Measurements from ENCODE around the gene MIDN. TPM values are rescaled to one million over a fixed set of nuclear protein-coding genes. Genes with fewer than 3 reads are reported as not detected.

Gene MIDN
- total and polyA plus RNA-seq, 2 donors (not counting 3 experiments of a cell fraction or from before 2014, with no cell fraction given): 20.0 to 85.9 TPM

GRCh38 chr19:1265615-1266128, 17.3 kb downstream of the MIDN start:
- H2AFZ ChIP-seq (ENCODE audit: low read depth, low read length): no peak overlapping the region
- H3K27me3 ChIP-seq (ENCODE audit: control insufficient read depth in 2 of 2, insufficient read depth in 2 of 2, low read length in 2 of 2): no peaks in the 10 kb centered on the region
- POLR2A ChIA-PET: interaction anchor here (0.6 to 2.3 kb wide), 5 partner anchors 8 to 237 kb away, joined by 3 to 24 read pairs (median 7); partner anchors contain the start of gene MIDN
- peak overlapping the region; percentile 50 for H3K27ac ChIP-seq (ENCODE audit: insufficient read depth, low read depth, low read length)
- dilution Hi-C loops (cut with MboI; ENCODE audit: extremely low pct_ligation_motif_present, low sequenced_read_pairs) (no loop called here), intact Hi-C loops (cut with micrococcal nuclease) (loop anchor here (1.0 kb wide), 3 partner anchors 16 to 44 kb away; no protein-coding TSS in a partner anchor)
- TF ChIP-seq CTCF (IDR thresholded peaks at IDR 0.05; ENCODE audit: extremely low read depth in 1 of 2, insufficient read depth in 1 of 2, low read depth in 1 of 2, low read length in 2 of 2) (no peak), MAX (IDR thresholded peaks at IDR 0.05; ENCODE audit: insufficient read depth, insufficient read length) (no peak), MYC (IDR thresholded peaks at IDR 0.05; ENCODE audit: low read depth, low read length) (no peak), POLR2A (IDR thresholded peaks at IDR 0.05; ENCODE audit: low read depth, low read length) (peak; percentile 21), FOS (IDR thresholded peaks at IDR 0.05; ENCODE audit: borderline replicate concordance, insufficient read depth, low read length) (peak; percentile 15), POLR2AphosphoS5 (IDR thresholded peaks at IDR 0.05; ENCODE audit: insufficient read depth, low read depth, low read length) (peak; percentile 77)
- H3K9ac ChIP-seq (replicated peaks; ENCODE audit: extremely low read depth, insufficient read depth, low read length): no peak overlapping the region
- H3K9me3 ChIP-seq (replicated peaks; ENCODE audit: control insufficient read depth, insufficient read depth, low read length): no peaks in the 10 kb centered on the region
- no peaks in the 10 kb centered on the region for H3K9me1 ChIP-seq (replicated peaks; ENCODE audit: control insufficient read depth, extremely low read depth, insufficient read depth, low read length)
- no peaks in the 10 kb centered on the region for H4K20me1 ChIP-seq (replicated peaks; ENCODE audit: control insufficient read depth, extremely low read depth, insufficient read depth, low read length)
- FAIRE-seq (peak; percentile 93), DNase-seq (ENCODE audit: low read depth, low spot score) (peak; percentile 38)
- H3K4me1 ChIP-seq (ENCODE audit: control insufficient read depth, extremely low read depth, insufficient read depth, low read length): peaks cover 39% of the 10 kb centered on the region
- no peaks in the 10 kb centered on the region for H3K36me3 ChIP-seq (ENCODE audit: control insufficient read depth in 2 of 2, extremely low read depth in 1 of 2, insufficient read depth in 2 of 2, low read length in 2 of 2)
- H3K4me2 ChIP-seq (ENCODE audit: insufficient read depth, low read length): peak overlapping the region; percentile 34
- H3K4me3 ChIP-seq (replicated peaks in 1 of 3; ENCODE audit: insufficient read depth in 1 of 3, low read depth in 1 of 3, low read length in 3 of 3): peak overlapping the region in 1 of 3 experiments; percentile 43
- no TSS peak for BruUV-seq (replicated peaks)
- H3K79me2 ChIP-seq (ENCODE audit: control insufficient read depth, insufficient read depth, low read length): peaks cover 12% of the 10 kb centered on the region
- CTCF ChIA-PET: interaction anchor here (1.9 to 7.2 kb wide), 3 partner anchors 12 to 22 kb away, joined by 14 to 1001 read pairs (median 89); partner anchors contain the start of gene ATP5F1D

Measured in endothelial cell of umbilical vein (primary cell).